GM18951 (cell line): ENCODE measurements around the gene RYR1.

Source experiments
- POLR2A ChIP-seq: IDR thresholded peaks from 4 replicates; pipeline ENCODE4 v1.6.1; 2011; ENCODE audit warnings: mild to moderate bottlenecking; ENCODE audit not compliant: insufficient read length, insufficient read depth; ENCODE audit errors: extremely low read depth
- in situ Hi-C: fragments of 300-500 bp; cut with MboI; formaldehyde crosslinking; loops from one replicate; pipeline ENCODE4 v1.12.0; 2022; ENCODE audit warnings: low sequenced_read_pairs, mixed read lengths, inconsistent platforms; ENCODE audit not compliant: unreplicated experiment

RYR1 gene

GRCh38 chr19:38433268-38433733 lies at the start of gene RYR1:
RYR1 (plus strand) TSS chr19:38433691; CDS start chr19:38433830, 139 bp downstream.
- no peak for TF ChIP-seq POLR2A
- in situ Hi-C loops, result no loop called here

GRCh38 chr19:38383743-38384142 lies 49.7 kb upstream of the RYR1 start:
- in situ Hi-C loops, result no loop called here
- TF ChIP-seq POLR2A, result no peak

- peak; percentile 2 for TF ChIP-seq POLR2A
- in situ Hi-C loops, result no loop called here
These were observed 49.1 kb upstream of the RYR1 start for GRCh38 chr19:38384209-38385027.

GRCh38 chr19:38385057-38385803 lies 48.3 kb upstream of the RYR1 start:
- no peak for TF ChIP-seq POLR2A
- in situ Hi-C loops, result no loop called here

- in situ Hi-C loops, result no loop called here
- no peak for TF ChIP-seq POLR2A
These were observed 47.7 kb upstream of the RYR1 start for GRCh38 chr19:38385804-38386257.

GRCh38 chr19:38386300-38386970 lies 47.1 kb upstream of the RYR1 start:
- in situ Hi-C loops, result no loop called here
- TF ChIP-seq POLR2A, result no peak

- TF ChIP-seq POLR2A, result no peak
- in situ Hi-C loops, result no loop called here
These were observed 46.4 kb upstream of the RYR1 start for GRCh38 chr19:38386971-38387549.

- in situ Hi-C loops, result no loop called here
- no peak for TF ChIP-seq POLR2A
These were observed 45.7 kb upstream of the RYR1 start, which contains the start of gene GGN for GRCh38 chr19:38387550-38388348. GGN (minus strand) TSS chr19:38388034; CDS start chr19:38387261, 773 bp downstream.

GRCh38 chr19:38388349-38389100 lies 45.0 kb upstream of the RYR1 start, which contains the start of gene SPRED3:
SPRED3 (plus strand) TSS chr19:38388697; CDS start chr19:38390303, 1,606 bp downstream.
- no peak for TF ChIP-seq POLR2A
- in situ Hi-C loops, result no loop called here

GRCh38 chr19:38389101-38389925 lies 44.2 kb upstream of the RYR1 start:
- in situ Hi-C loops, result no loop called here
- TF ChIP-seq POLR2A, result no peak

- no peak for TF ChIP-seq POLR2A
- in situ Hi-C loops, result no loop called here
These were observed 43.2 kb upstream of the RYR1 start for GRCh38 chr19:38389957-38390924.
